Spleen (tissue), 7 donors: ENCODE data around the gene SLC28A1.

Experiments used
- CTCF ChIP-seq, 11 experiments: fragments of 200-600 bp in 7 of 11; fragments of 450-650 bp in 4 of 11; sonication (generic) in 4 of 11; IDR thresholded peaks in 8 of 11; conservative IDR thresholded peaks in 3 of 11; 1 replicate in 7 of 11; 2 replicates in 4 of 11; pipeline versions ENCODE4 v1.4.0 to v1.8.0; 2016 to 2021; ENCODE audit warnings: antibody characterized with exemption in 11 of 11, inconsistent platforms in 4 of 11, mild to moderate bottlenecking in 1 of 11
- POLR2A ChIP-seq, 3 donors: fragments of 450-650 bp; IDR thresholded peaks; one replicate each; pipeline ENCODE4 v1.5.1; 2017; ENCODE audit warnings: antibody characterized with exemption in 3 of 3, mild to moderate bottlenecking in 1 of 3
- POLR2AphosphoS5 ChIP-seq, 3 donors: sonication (generic); formaldehyde crosslinking; IDR thresholded peaks; one replicate each; pipeline ENCODE4 v1.5.1; 2017; ENCODE audit warnings: antibody characterized with exemption in 3 of 3
- donor health status: DM: no; HTN: no; CAD: no; lungs with moderate emphysema.
- donor health status: DM: no; HTN: no; CAD: no.
- donor health status: DM: no; HTN: no; CAD: no.

DNA sequence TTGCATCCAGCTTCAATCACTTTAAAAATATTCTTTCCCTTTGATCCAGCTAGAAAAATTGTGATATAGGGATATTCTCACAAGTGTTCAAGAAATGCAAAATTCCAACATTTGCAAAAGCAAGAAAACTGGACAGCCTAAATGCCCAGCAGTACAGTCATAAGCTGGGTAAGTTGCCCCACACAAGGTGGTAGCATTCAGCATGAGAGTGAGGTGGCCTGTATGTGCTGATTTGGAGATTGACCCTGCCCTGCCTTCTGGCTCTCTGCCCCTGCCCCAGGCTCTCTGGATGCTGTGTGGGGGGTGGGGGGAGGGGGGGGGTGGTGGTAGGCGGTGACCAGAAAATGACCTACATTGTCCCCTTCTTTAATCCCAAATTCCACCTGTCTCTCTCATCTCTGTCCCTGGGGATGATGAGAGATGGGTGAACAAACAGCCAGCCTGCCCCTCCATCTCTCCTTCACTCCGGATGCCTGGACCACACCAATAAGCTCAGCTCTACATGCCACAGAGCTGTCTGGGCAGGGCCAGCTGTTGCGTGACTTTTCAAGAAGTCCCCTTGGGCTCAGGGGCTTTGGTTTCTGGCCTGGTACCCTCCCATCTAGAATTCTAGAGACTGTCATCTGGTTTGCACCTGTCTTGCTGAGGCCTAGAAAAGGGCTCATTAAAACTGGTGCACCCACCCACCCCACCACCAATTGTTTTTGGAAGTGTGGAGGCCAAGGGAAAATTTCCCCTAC is 42.2 kb downstream of the SLC28A1 start:
- TF ChIP-seq CTCF (IDR thresholded peaks at IDR 0.05 in 8 of 11, conservative IDR thresholded peaks at IDR 0.05 in 3 of 11): no peak
- no peak for TF ChIP-seq POLR2AphosphoS5 (IDR thresholded peaks at IDR 0.05)
- no peak for TF ChIP-seq POLR2A (IDR thresholded peaks at IDR 0.05)
